SU-DHL-6 (cell line): Measurements from ENCODE around the gene PPM1N.

Experiments used
- H2AFZ ChIP-seq: fragments of 200-600 bp; sonication (generic); 2 replicates; pipeline ENCODE4 v1.6.1; 2014; ENCODE audit warnings: low read depth, mild to moderate bottlenecking, moderate library complexity, mixed read lengths, antibody characterized with exemption, low read length; ENCODE audit not compliant: severe bottlenecking
- H3F3A ChIP-seq: fragments of 200-600 bp; shearing (Covaris generic); 2 replicates; pipeline ENCODE4 v1.6.0; 2016; ENCODE audit warnings: antibody characterized with exemption, mild to moderate bottlenecking; ENCODE audit not compliant: insufficient read depth
- H3K27ac ChIP-seq: fragments of 200-600 bp; sonication (generic); 2 replicates; pipeline ENCODE4 v1.5.1; 2016; ENCODE audit warnings: low read depth, mild to moderate bottlenecking, low read length, moderate library complexity, mixed read lengths
- H3K27me3 ChIP-seq: fragments of 200-600 bp; sonication (generic), shearing (Covaris generic); 2 replicates; pipeline ENCODE4 v1.6.0; 2014; ENCODE audit warnings: mild to moderate bottlenecking, low read length
- H3K36me3 ChIP-seq: fragments of 200-600 bp; sonication (generic); 2 replicates; pipeline ENCODE4 v1.6.1; 2014; ENCODE audit warnings: mild to moderate bottlenecking, low read length, mixed read lengths
- H3K4me2 ChIP-seq: fragments of 300-600, 200-600 bp; shearing (Covaris generic), sonication (generic); 2 replicates; pipeline ENCODE4 v1.6.0; 2014; ENCODE audit warnings: low read length, low read depth, mild to moderate bottlenecking; ENCODE audit not compliant: poor library complexity, severe bottlenecking
- H3K4me3 ChIP-seq: fragments of 200-600 bp; sonication (generic); 2 replicates; pipeline ENCODE4 v1.5.1; 2014; ENCODE audit warnings: antibody characterized with exemption, low read length, mild to moderate bottlenecking, mixed read lengths; ENCODE audit not compliant: insufficient read depth, poor library complexity, severe bottlenecking
- H3K79me2 ChIP-seq: fragments of 200-600 bp; sonication (generic); 2 replicates; pipeline ENCODE4 v1.6.1; 2014; ENCODE audit warnings: mild to moderate bottlenecking, low read length, moderate library complexity; ENCODE audit not compliant: insufficient read depth
- H3K9ac ChIP-seq: fragments of 200-600 bp; sonication (generic); 2 replicates; pipeline ENCODE4 v1.7.0; 2014; ENCODE audit warnings: mild to moderate bottlenecking, low read length
- H3K9me2 ChIP-seq: fragments of 200-600 bp; sonication (generic); replicated peaks from 2 replicates; pipeline ENCODE4 v1.6.1; 2014; ENCODE audit warnings: low read length; ENCODE audit not compliant: insufficient read depth
- H3K9me3 ChIP-seq: fragments of 200-600 bp; sonication (generic); 2 replicates; pipeline ENCODE4 v1.6.1; 2014; ENCODE audit warnings: low read length, mixed read lengths; ENCODE audit not compliant: insufficient read depth
- H4K20me1 ChIP-seq: fragments of 200-600 bp; sonication (generic); 2 replicates; pipeline ENCODE4 v1.6.1; 2014; ENCODE audit warnings: low read depth, mild to moderate bottlenecking, antibody characterized with exemption, low read length, moderate library complexity, mixed read lengths
- CTCF ChIP-seq: fragments of 200-600 bp; sonication (generic); IDR thresholded peaks from one replicate; pipeline ENCODE4 v1.5.1; 2017; ENCODE audit warnings: antibody characterized with exemption, mild to moderate bottlenecking, low read length, moderate library complexity; ENCODE audit not compliant: insufficient read depth, poor library complexity, severe bottlenecking
- EZH2phosphoT487 ChIP-seq: fragments of 200-600 bp; sonication (generic), shearing (Covaris generic); conservative IDR thresholded peaks from 2 replicates; pipeline ENCODE4 v1.6.1; 2018; ENCODE audit warnings: mild to moderate bottlenecking, antibody characterized with exemption, low read length, moderate library complexity, mixed read lengths

Gene PPM1N

GRCh38 chr19:45489216-45489855 is 8.9 kb upstream of the PPM1N start:
- no peaks in the 10 kb centered on the region for H3K36me3 ChIP-seq
- no peaks in the 10 kb centered on the region for H3K79me2 ChIP-seq
- no peak overlapping the region for H2AFZ ChIP-seq
- H3K4me2 ChIP-seq, result no peak overlapping the region
- no peak overlapping the region for H3K9ac ChIP-seq
- H3K4me3 ChIP-seq, result no peak overlapping the region
- no peak overlapping the region for H3K27ac ChIP-seq
- no peaks in the 10 kb centered on the region for H3K9me2 ChIP-seq
- H4K20me1 ChIP-seq, result no peaks in the 10 kb centered on the region
- no peak for TF ChIP-seq CTCF
- no peak for TF ChIP-seq EZH2phosphoT487
- no peaks in the 10 kb centered on the region for H3K9me3 ChIP-seq
- no peaks in the 10 kb centered on the region for H3K27me3 ChIP-seq
- H3F3A ChIP-seq, result no peaks in the 10 kb centered on the region

GRCh38 chr19:45492137-45492626 is 6.1 kb upstream of the PPM1N start:
- TF ChIP-seq EZH2phosphoT487, result no peak
- no peak for TF ChIP-seq CTCF
- H4K20me1 ChIP-seq, result no peaks in the 10 kb centered on the region
- no peaks in the 10 kb centered on the region for H3K36me3 ChIP-seq
- no peak overlapping the region for H3K4me2 ChIP-seq
- H3K9me2 ChIP-seq, result no peaks in the 10 kb centered on the region
- no peaks in the 10 kb centered on the region for H3K9me3 ChIP-seq
- no peak overlapping the region for H3K4me3 ChIP-seq
- no peak overlapping the region for H2AFZ ChIP-seq
- peaks cover 4% of the 10 kb centered on the region; the same call in 1 of the 2 replicates for H3F3A ChIP-seq
- H3K27me3 ChIP-seq, result no peaks in the 10 kb centered on the region
- H3K79me2 ChIP-seq, result no peaks in the 10 kb centered on the region
- H3K9ac ChIP-seq, result no peak overlapping the region
- H3K27ac ChIP-seq, result no peak overlapping the region

GRCh38 chr19:45492627-45493470 is 5.4 kb upstream of the PPM1N start:
- Histone ChIP-seq H4K20me1 (no peaks in the 10 kb centered on the region), H3K36me3 (no peaks in the 10 kb centered on the region), H3K9me2 (no peaks in the 10 kb centered on the region), H3K9me3 (no peaks in the 10 kb centered on the region), H3K27ac (no peak overlapping the region), H3K4me3 (no peak overlapping the region), H3K27me3 (no peaks in the 10 kb centered on the region), H3K9ac (no peak overlapping the region), H3K4me2 (no peak overlapping the region), H2AFZ (no peak overlapping the region), H3F3A (peaks cover 4% of the 10 kb centered on the region; the same call in 1 of the 2 replicates), H3K79me2 (no peaks in the 10 kb centered on the region)
- TF ChIP-seq CTCF, result no peak
- TF ChIP-seq EZH2phosphoT487, result no peak
